ENCODE data around the gene DNAJC10. TPM values are rescaled to one million over a fixed set of nuclear protein-coding genes. Genes with fewer than 3 reads are reported as not detected.

Gene DNAJC10
- total and polyA plus RNA-seq, 9 of the 15 experiments (the other 6 are each of a cell fraction or from before 2014, with no cell fraction given), result 9.8 to 77.7 (median 57.3) TPM

GRCh38 chr2:182715892-182716649 lies at the start of gene DNAJC10 (continued):
- TF ChIP-seq CHAMP1 (IDR thresholded peaks at IDR 0.05) (no peak), NFRKB (IDR thresholded peaks at IDR 0.05; ENCODE audit: low read depth) (peak; percentile 10; the same call in 1 of the 2 replicates), ATF7 (IDR thresholded peaks at IDR 0.05) (peak; percentile 87), TFAP4 (CRISPR knock-in tag; IDR thresholded peaks at IDR 0.05; ENCODE audit: borderline replicate concordance) (peak; percentile 68), TRIM24 (IDR thresholded peaks at IDR 0.05) (no peak), RUNX1 (IDR thresholded peaks at IDR 0.05; ENCODE audit: low read depth) (no peak; the same call in 1 of the 2 replicates), CEBPG (CRISPR knock-in tag; IDR thresholded peaks at IDR 0.05) (peak; percentile 34; the same call in 1 of the 2 replicates), CEBPG (tag; conservative IDR thresholded peaks at IDR 0.05 in 1 of 2, IDR thresholded peaks at IDR 0.05 in 1 of 2) (no peak), ELF1 (tag; IDR thresholded peaks at IDR 0.05) (peak; percentile 78), CBFB (CRISPR knock-in tag; IDR thresholded peaks at IDR 0.05) (no peak), MAX (CRISPR knock-in tag; IDR thresholded peaks at IDR 0.05) (peak; percentile 89), ZNF551 (CRISPR knock-in tag; IDR thresholded peaks at IDR 0.05) (no peak), MNT (conservative IDR thresholded peaks at IDR 0.05) (peak; percentile 85 to 94), ARID1B (IDR thresholded peaks at IDR 0.05) (peak; percentile 9), ZC3H4 (CRISPR knock-in tag; IDR thresholded peaks at IDR 0.05; ENCODE audit: borderline replicate concordance) (no peak), PRPF4 (IDR thresholded peaks at IDR 0.05; ENCODE audit: insufficient read depth, low read depth, low read length, poor library complexity, severe bottlenecking) (peak; percentile 45), ZNF140 (CRISPR knock-in tag; IDR thresholded peaks at IDR 0.05) (no peak), BMI1 (IDR thresholded peaks at IDR 0.05; ENCODE audit: low read length) (peak; percentile 83), PHB2 (IDR thresholded peaks at IDR 0.05; ENCODE audit: low read depth) (0 out of 2 replicates have a peak, but pooled peaks have one; percentile 12), PTTG1 (tag; IDR thresholded peaks at IDR 0.05; ENCODE audit: low read depth) (no peak), HNRNPL (IDR thresholded peaks at IDR 0.05; ENCODE audit: low read depth, low read length) (peak; percentile 91), CREM (IDR thresholded peaks at IDR 0.05; ENCODE audit: low read depth) (peak; percentile 85), ZNF507 (tag; conservative IDR thresholded peaks at IDR 0.05) (no peak), ATF1 (CRISPR knock-in tag; IDR thresholded peaks at IDR 0.05) (no peak; the same call in 1 of the 2 replicates), ATF1 (tag; IDR thresholded peaks at IDR 0.05) (peak; percentile 83), ZBTB8A (IDR thresholded peaks at IDR 0.05; ENCODE audit: partially characterized antibody) (no peak)
